HG02763 (cell line): Measurements from ENCODE around the gene MAP2K1.
"Not testable (repeated sequence)": the region's sequence is repeated elsewhere in the genome, so short reads cannot be mapped to it uniquely, and the experiment has no call there.

Source experiments
- ATAC-seq: cut with Tn5 transposase; IDR thresholded peaks from one replicate; pipeline ENCODE4 v1.9.1; 2021; ENCODE audit warnings: mild to moderate bottlenecking, moderate library complexity; ENCODE audit not compliant: unreplicated experiment

The MAP2K1 gene

GRCh38 chr15:66474135-66474534, 87.4 kb downstream of the MAP2K1 start:
- no peak for ATAC-seq

- no peak for ATAC-seq
Measured at GRCh38 chr15:66474963-66475362, 88.3 kb downstream of the MAP2K1 start.

DNA sequence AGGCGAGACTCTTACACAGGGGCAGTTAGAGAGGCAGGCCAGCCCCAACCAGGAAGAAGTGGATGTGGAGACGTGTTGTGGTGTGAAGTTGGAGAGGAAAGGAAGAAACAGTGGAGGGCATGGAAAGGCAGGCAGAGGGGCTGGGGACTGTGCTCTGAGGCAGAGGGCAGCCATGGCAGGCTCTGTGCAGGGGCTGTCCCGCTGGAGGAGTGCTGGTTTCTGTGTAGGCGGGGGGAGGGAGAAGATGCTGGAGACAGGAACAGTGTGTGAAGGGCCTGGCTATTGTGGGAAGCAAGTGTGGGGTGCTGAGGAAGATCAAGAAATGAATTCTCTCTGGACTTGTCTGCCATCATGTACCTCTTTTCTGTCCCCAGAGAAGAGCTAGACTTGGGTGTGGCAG, 89.8 kb downstream of the MAP2K1 start:
- ATAC-seq = no peak

DNA sequence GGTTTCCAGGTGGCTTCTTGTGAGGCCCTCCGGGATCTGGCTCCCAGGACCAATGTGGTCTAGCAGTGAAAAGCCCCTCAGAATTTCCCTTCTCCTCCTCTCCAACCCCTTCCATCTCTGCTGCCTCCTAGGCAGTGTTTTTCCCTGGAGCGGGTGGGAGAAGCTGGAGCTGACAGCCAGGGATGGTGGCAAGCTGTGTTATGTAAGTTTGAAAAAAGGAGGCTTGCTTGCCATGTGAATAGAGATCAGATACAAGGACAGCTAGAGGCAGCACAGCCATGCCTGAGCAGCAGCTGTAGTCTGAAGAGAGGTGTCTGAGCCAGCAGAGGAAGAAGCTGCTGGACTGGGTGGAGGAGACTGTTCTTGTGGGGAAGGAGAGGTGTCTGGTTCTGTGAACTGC, 90.3 kb downstream of the MAP2K1 start:
- ATAC-seq = no peak

- no peak for ATAC-seq
Measured at GRCh38 chr15:66480267-66480666, 93.6 kb downstream of the MAP2K1 start.

- ATAC-seq = no peak
Measured at GRCh38 chr15:66481107-66481856, 94.6 kb downstream of the MAP2K1 start.

DNA sequence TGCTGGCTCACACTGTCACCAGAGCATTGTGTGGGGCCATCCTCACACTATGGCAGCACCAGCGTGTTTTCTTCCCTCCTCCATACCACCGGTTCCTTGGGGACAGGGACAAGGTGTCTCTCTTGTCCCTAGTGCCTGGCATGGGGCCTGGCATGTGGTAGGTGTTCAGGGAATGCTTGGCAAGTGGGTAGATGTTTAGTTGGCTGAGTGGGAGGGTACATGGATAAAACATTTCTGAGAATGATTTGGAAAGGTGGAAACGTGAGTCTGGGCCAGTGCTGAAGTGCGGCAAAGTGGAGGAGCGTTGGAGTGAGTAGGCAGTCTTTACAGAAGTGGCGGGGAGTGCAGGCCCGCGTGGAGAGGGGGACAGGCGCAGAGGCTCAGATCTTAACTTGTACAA, 95.8 kb downstream of the MAP2K1 start:
- no peak for ATAC-seq

- ATAC-seq = no peak
Measured at GRCh38 chr15:66483131-66483566, 96.4 kb downstream of the MAP2K1 start.

DNA sequence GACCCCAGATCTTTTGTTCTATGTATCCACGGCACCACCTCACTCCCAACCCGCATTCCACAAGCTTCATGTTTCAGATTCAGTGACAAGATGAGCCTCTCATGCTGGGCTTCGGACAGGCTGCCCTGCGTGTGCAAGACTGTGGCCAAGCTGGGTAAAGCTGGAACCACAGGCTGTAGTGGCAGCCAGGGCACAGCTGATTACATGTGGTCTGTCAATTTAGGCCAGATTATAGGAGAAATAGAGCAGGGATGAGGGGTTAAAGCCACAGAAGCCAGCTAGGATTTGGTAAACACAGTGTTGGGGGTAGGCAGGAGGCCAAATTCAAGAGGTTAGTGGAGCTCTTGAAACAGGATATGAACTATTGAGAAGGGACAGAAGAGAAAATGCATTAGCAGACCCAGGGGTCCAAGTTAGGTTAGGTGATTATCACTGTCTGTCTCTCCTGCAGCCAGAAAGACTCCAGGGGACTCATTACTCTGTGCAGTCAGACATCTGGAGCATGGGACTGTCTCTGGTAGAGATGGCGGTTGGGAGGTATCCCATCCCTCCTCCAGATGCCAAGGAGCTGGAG, 97.9 kb downstream of the MAP2K1 start:
- ATAC-seq = no peak

DNA sequence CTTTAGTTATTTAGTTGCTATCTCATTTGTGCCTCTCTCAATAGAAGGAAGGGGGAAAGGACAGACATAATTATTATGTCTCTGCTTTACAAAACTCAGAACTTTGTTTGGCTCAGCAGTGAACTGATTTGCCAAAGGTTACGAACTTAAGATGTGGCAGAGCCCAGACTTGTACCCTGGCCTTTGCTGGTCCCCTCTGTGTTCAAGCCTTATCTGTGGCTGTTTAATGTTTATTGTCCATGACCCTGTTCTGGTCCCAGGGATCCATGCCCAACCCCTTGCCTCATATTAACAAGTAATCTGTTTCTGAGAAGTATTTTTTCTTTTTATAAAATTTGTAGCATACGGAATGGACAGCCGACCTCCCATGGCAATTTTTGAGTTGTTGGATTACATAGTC, 100.2 kb downstream of the MAP2K1 start:
- no peak for ATAC-seq

- ATAC-seq = no peak
Measured at GRCh38 chr15:66488525-66488924, 101.8 kb downstream of the MAP2K1 start.

- ATAC-seq = no peak
Measured at GRCh38 chr15:66489179-66489791, 102.6 kb downstream of the MAP2K1 start.

- no peak for ATAC-seq
Measured at GRCh38 chr15:66491846-66492245, 105.1 kb downstream of the MAP2K1 start.

DNA sequence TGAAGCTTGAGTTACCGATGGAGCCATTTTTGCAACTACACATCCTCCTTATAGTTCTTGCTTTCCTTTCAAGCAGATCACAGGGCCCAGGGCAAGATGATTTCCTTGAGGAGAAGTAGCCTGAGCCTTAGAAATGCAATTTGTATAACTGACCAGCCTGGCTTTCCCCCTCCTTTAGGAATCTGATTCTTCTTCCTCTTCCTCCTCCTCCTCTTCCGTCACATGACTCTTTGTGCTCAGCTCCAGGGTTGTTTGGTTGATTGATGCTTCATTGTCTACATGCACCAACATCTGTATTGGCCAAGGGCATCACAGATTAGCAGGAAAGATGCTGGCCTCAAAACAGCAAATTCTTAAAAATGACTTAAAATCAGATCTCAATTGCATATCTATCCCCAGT, 107.5 kb downstream of the MAP2K1 start:
- ATAC-seq = no peak

DNA sequence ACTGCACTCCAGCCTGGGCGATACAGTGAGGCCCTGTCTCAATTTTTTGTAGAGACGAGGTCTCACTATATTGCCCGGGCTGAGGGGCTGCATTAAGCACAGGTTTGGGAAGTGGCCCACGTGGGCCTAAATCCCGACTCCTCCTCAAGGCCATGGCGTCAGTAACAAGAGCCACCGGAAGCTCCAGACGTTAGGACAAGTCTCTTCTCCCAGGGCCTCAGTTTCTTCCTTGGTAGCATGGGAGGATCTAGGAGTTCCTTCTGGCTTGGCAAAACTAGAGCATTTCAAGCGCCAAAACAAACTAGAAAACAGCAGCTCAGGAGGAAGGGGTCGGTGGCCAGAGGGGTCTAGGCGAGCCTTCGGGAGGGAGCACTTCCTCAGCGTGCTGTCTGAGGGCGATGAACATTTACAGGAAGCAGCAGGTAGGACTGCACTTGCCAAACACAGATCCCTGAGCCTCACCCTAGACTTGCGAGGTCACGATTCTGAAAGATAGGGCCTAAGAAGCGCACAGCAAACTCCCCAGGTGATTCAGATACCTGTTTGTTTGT, 110.3 kb downstream of the MAP2K1 start:
- peak; percentile 2 for ATAC-seq

GRCh38 chr15:66497502-66498455, 111.1 kb downstream of the MAP2K1 start, which contains the start of gene SNAPC5:
Gene SNAPC5, minus strand, starts transcription at chr15:66497762. Its CDS starts 31 bp downstream, at chr15:66497731.
- peak; percentile 87 for ATAC-seq

DNA sequence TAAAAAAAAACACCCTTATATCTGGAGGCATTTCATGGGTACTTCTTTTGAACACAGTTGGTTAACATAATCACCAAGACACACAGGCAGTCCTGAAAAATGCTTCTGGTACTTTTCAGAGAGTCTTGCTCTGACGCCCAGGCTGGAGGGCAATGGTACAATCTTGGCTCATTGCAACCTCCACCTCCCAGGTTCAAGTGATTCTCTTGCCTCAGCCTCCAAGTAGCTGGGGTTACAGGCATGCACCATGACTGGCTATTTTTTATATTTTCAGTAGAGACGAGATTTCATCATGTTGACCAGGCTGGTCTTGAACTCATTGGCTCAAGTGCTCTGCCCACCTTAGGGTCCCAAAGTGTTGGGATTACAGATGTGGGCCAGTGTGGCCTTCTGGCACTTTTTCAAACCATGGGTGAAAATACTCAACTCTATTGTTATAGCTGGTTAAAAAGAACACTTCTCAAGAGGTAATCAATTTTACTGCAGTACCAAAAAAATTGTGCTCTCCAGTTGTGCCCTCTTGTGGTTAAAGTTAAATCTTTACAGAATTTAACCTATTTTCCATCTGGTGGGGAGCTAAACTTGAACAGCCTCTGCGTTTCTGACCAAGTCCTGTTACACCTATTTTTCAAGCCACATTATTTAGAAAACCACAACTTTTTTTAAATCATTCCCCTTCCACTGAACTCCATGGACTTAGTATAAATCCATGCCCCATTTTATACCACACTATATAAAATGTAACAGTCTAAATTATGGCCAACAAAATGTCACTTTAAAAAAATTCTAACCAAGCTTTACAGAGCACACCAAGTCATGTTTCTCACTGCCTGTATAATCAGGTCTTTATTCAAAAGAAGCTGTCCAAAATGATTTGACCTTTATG, 112.0 kb downstream of the MAP2K1 start:
- no peak for ATAC-seq

DNA sequence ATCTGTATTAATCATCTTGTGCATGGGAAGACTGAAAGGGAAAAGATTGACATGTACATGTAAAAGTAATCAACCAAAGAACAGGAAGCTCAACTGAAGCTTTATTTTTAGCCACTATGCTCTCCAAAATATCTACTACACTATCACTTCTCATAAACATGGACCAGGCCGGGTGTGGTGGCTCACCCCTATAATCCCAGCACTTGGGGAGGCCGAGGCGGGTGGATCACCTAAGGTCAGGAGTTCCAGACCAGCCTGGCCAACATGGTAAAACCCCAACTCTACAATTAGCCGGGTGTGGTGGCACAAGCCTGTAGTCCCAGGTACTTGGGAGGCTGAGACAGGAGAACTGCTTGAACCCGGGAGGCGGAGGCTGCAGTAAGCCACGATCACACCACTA, 113.6 kb downstream of the MAP2K1 start:
- not testable (repeated sequence) for ATAC-seq

- no peak for ATAC-seq
Measured at GRCh38 chr15:66502491-66502890, 115.8 kb downstream of the MAP2K1 start.
